ENCODE measurements around the gene PEMT.

The PEMT gene

GRCh38 chr17:17526369-17526768 is 65.1 kb downstream of the PEMT start:
- H3K9me3 ChIP-seq (ENCODE audit: control insufficient read depth in 2 of 2, low read length in 2 of 2): no peaks in the 10 kb centered on the region
- H3K36me3 ChIP-seq (ENCODE audit: control insufficient read depth in 2 of 2, insufficient read depth in 2 of 2, low read length in 2 of 2): no peaks in the 10 kb centered on the region
- peaks cover 5 to 6% of the 10 kb centered on the region in 2 donors for H3K4me1 ChIP-seq (ENCODE audit: control insufficient read depth in 2 of 2, insufficient read depth in 2 of 2, low read length in 2 of 2)
- H3K9ac ChIP-seq (ENCODE audit: low read depth in 1 of 2, low read length in 2 of 2): peak overlapping the region in 1 of 2 donors; percentile 22
- no peaks in the 10 kb centered on the region for H3K27me3 ChIP-seq (ENCODE audit: control insufficient read depth in 2 of 2, insufficient read depth in 2 of 2, low read length in 2 of 2)
- H3K4me3 ChIP-seq (ENCODE audit: low read length in 2 of 2): no peak overlapping the region
- no peak overlapping the region for H3K27ac ChIP-seq (ENCODE audit: low read depth in 2 of 2, low read length in 2 of 2)

GRCh38 chr17:17525956-17526355 is 65.6 kb downstream of the PEMT start:
- Histone ChIP-seq H3K27ac (ENCODE audit: low read depth in 2 of 2, low read length in 2 of 2) (no peak overlapping the region), H3K27me3 (ENCODE audit: control insufficient read depth in 2 of 2, insufficient read depth in 2 of 2, low read length in 2 of 2) (no peaks in the 10 kb centered on the region), H3K36me3 (ENCODE audit: control insufficient read depth in 2 of 2, insufficient read depth in 2 of 2, low read length in 2 of 2) (no peaks in the 10 kb centered on the region), H3K9me3 (ENCODE audit: control insufficient read depth in 2 of 2, low read length in 2 of 2) (no peaks in the 10 kb centered on the region), H3K4me3 (ENCODE audit: low read length in 2 of 2) (no peak overlapping the region), H3K4me1 (ENCODE audit: control insufficient read depth in 2 of 2, insufficient read depth in 2 of 2, low read length in 2 of 2) (peaks cover 5 to 6% of the 10 kb centered on the region in 2 donors), H3K9ac (ENCODE audit: low read depth in 1 of 2, low read length in 2 of 2) (peak overlapping the region in 1 of 2 donors; percentile 22)

- Histone ChIP-seq H3K36me3 (ENCODE audit: control insufficient read depth in 2 of 2, insufficient read depth in 2 of 2, low read length in 2 of 2) (no peaks in the 10 kb centered on the region), H3K27me3 (ENCODE audit: control insufficient read depth in 2 of 2, insufficient read depth in 2 of 2, low read length in 2 of 2) (no peaks in the 10 kb centered on the region), H3K4me1 (ENCODE audit: control insufficient read depth in 2 of 2, insufficient read depth in 2 of 2, low read length in 2 of 2) (peaks cover 5 to 6% of the 10 kb centered on the region in 2 donors), H3K9ac (ENCODE audit: low read depth in 1 of 2, low read length in 2 of 2) (no peak overlapping the region), H3K27ac (ENCODE audit: low read depth in 2 of 2, low read length in 2 of 2) (no peak overlapping the region), H3K9me3 (ENCODE audit: control insufficient read depth in 2 of 2, low read length in 2 of 2) (no peaks in the 10 kb centered on the region), H3K4me3 (ENCODE audit: low read length in 2 of 2) (no peak overlapping the region)
Measured at GRCh38 chr17:17525311-17525710, 66.2 kb downstream of the PEMT start.

GRCh38 chr17:17523731-17524490 is 67.6 kb downstream of the PEMT start:
- H3K36me3 ChIP-seq (ENCODE audit: control insufficient read depth in 2 of 2, insufficient read depth in 2 of 2, low read length in 2 of 2): no peaks in the 10 kb centered on the region
- no peak overlapping the region for H3K4me3 ChIP-seq (ENCODE audit: low read length in 2 of 2)
- no peak overlapping the region for H3K27ac ChIP-seq (ENCODE audit: low read depth in 2 of 2, low read length in 2 of 2)
- no peaks in the 10 kb centered on the region for H3K9me3 ChIP-seq (ENCODE audit: control insufficient read depth in 2 of 2, low read length in 2 of 2)
- H3K4me1 ChIP-seq (ENCODE audit: control insufficient read depth in 2 of 2, insufficient read depth in 2 of 2, low read length in 2 of 2): peaks cover 3 to 5% of the 10 kb centered on the region in 2 donors
- no peak overlapping the region for H3K9ac ChIP-seq (ENCODE audit: low read depth in 1 of 2, low read length in 2 of 2)
- no peaks in the 10 kb centered on the region for H3K27me3 ChIP-seq (ENCODE audit: control insufficient read depth in 2 of 2, insufficient read depth in 2 of 2, low read length in 2 of 2)

- H3K4me3 ChIP-seq (ENCODE audit: low read length in 2 of 2): no peak overlapping the region
- H3K4me1 ChIP-seq (ENCODE audit: control insufficient read depth in 2 of 2, insufficient read depth in 2 of 2, low read length in 2 of 2): peaks cover 3 to 5% of the 10 kb centered on the region in 2 donors
- no peaks in the 10 kb centered on the region for H3K36me3 ChIP-seq (ENCODE audit: control insufficient read depth in 2 of 2, insufficient read depth in 2 of 2, low read length in 2 of 2)
- no peak overlapping the region for H3K27ac ChIP-seq (ENCODE audit: low read depth in 2 of 2, low read length in 2 of 2)
- no peaks in the 10 kb centered on the region for H3K9me3 ChIP-seq (ENCODE audit: control insufficient read depth in 2 of 2, low read length in 2 of 2)
- H3K9ac ChIP-seq (ENCODE audit: low read depth in 1 of 2, low read length in 2 of 2): no peak overlapping the region
- H3K27me3 ChIP-seq (ENCODE audit: control insufficient read depth in 2 of 2, insufficient read depth in 2 of 2, low read length in 2 of 2): no peaks in the 10 kb centered on the region
Measured at GRCh38 chr17:17523001-17523730, 68.3 kb downstream of the PEMT start.

- peaks cover 0 to 2% of the 10 kb centered on the region in 2 donors for H3K4me1 ChIP-seq (ENCODE audit: control insufficient read depth in 2 of 2, insufficient read depth in 2 of 2, low read length in 2 of 2)
- H3K36me3 ChIP-seq (ENCODE audit: control insufficient read depth in 2 of 2, insufficient read depth in 2 of 2, low read length in 2 of 2): no peaks in the 10 kb centered on the region
- H3K27ac ChIP-seq (ENCODE audit: low read depth in 2 of 2, low read length in 2 of 2): no peak overlapping the region
- H3K27me3 ChIP-seq (ENCODE audit: control insufficient read depth in 2 of 2, insufficient read depth in 2 of 2, low read length in 2 of 2): no peaks in the 10 kb centered on the region
- no peak overlapping the region for H3K9ac ChIP-seq (ENCODE audit: low read depth in 1 of 2, low read length in 2 of 2)
- no peak overlapping the region for H3K4me3 ChIP-seq (ENCODE audit: low read length in 2 of 2)
- H3K9me3 ChIP-seq (ENCODE audit: control insufficient read depth in 2 of 2, low read length in 2 of 2): no peaks in the 10 kb centered on the region
Measured at GRCh38 chr17:17520599-17521232, 70.8 kb downstream of the PEMT start.

- Histone ChIP-seq H3K27me3 (ENCODE audit: control insufficient read depth in 2 of 2, insufficient read depth in 2 of 2, low read length in 2 of 2) (no peaks in the 10 kb centered on the region), H3K27ac (ENCODE audit: low read depth in 2 of 2, low read length in 2 of 2) (no peak overlapping the region), H3K9ac (ENCODE audit: low read depth in 1 of 2, low read length in 2 of 2) (no peak overlapping the region), H3K9me3 (ENCODE audit: control insufficient read depth in 2 of 2, low read length in 2 of 2) (no peaks in the 10 kb centered on the region), H3K36me3 (ENCODE audit: control insufficient read depth in 2 of 2, insufficient read depth in 2 of 2, low read length in 2 of 2) (no peaks in the 10 kb centered on the region), H3K4me1 (ENCODE audit: control insufficient read depth in 2 of 2, insufficient read depth in 2 of 2, low read length in 2 of 2) (peaks cover 0 to 2% of the 10 kb centered on the region in 2 donors), H3K4me3 (ENCODE audit: low read length in 2 of 2) (no peak overlapping the region)
Measured at GRCh38 chr17:17519886-17520285, 71.6 kb downstream of the PEMT start.

GRCh38 chr17:17518951-17519350 is 72.6 kb downstream of the PEMT start:
- H3K9ac ChIP-seq (ENCODE audit: low read depth in 1 of 2, low read length in 2 of 2): no peak overlapping the region
- peaks cover 0 to 2% of the 10 kb centered on the region in 2 donors for H3K4me1 ChIP-seq (ENCODE audit: control insufficient read depth in 2 of 2, insufficient read depth in 2 of 2, low read length in 2 of 2)
- H3K36me3 ChIP-seq (ENCODE audit: control insufficient read depth in 2 of 2, insufficient read depth in 2 of 2, low read length in 2 of 2): no peaks in the 10 kb centered on the region
- H3K9me3 ChIP-seq (ENCODE audit: control insufficient read depth in 2 of 2, low read length in 2 of 2): no peaks in the 10 kb centered on the region
- no peaks in the 10 kb centered on the region for H3K27me3 ChIP-seq (ENCODE audit: control insufficient read depth in 2 of 2, insufficient read depth in 2 of 2, low read length in 2 of 2)
- no peak overlapping the region for H3K27ac ChIP-seq (ENCODE audit: low read depth in 2 of 2, low read length in 2 of 2)
- no peak overlapping the region for H3K4me3 ChIP-seq (ENCODE audit: low read length in 2 of 2)

- Histone ChIP-seq H3K9me3 (ENCODE audit: control insufficient read depth in 2 of 2, low read length in 2 of 2) (no peaks in the 10 kb centered on the region), H3K9ac (ENCODE audit: low read depth in 1 of 2, low read length in 2 of 2) (no peak overlapping the region), H3K36me3 (ENCODE audit: control insufficient read depth in 2 of 2, insufficient read depth in 2 of 2, low read length in 2 of 2) (no peaks in the 10 kb centered on the region), H3K27me3 (ENCODE audit: control insufficient read depth in 2 of 2, insufficient read depth in 2 of 2, low read length in 2 of 2) (no peaks in the 10 kb centered on the region), H3K4me1 (ENCODE audit: control insufficient read depth in 2 of 2, insufficient read depth in 2 of 2, low read length in 2 of 2) (peaks cover 0 to 2% of the 10 kb centered on the region in 2 donors), H3K4me3 (ENCODE audit: low read length in 2 of 2) (no peak overlapping the region), H3K27ac (ENCODE audit: low read depth in 2 of 2, low read length in 2 of 2) (no peak overlapping the region)
Measured at GRCh38 chr17:17518014-17518413, 73.5 kb downstream of the PEMT start.
